Natural killer cell (primary cell): ENCODE data around the gene MRPL27. TPM values are rescaled to one million over a fixed set of nuclear protein-coding genes. Genes with fewer than 3 reads are reported as not detected.

ENCODE experiments used
- ATAC-seq, 3 donors: fragments of 150-1000 bp in 2 of 3; fragments of 200-7000 bp in 1 of 3; cut with Tn5 transposase; 1 replicate in 1 of 3; 2 replicates in 2 of 3; pipeline ENCODE4 v1.10.0; 2021; ENCODE audit warnings: mild to moderate bottlenecking in 2 of 3, moderate library complexity in 2 of 3
- DNase-seq, 2 donors: peaks; one replicate each; pipeline versions ENCODE4 v3.0.0 to v3.0.0-alpha.2; 2013 to 2021; ENCODE audit warnings: mixed read lengths in 1 of 2
- H3K27ac ChIP-seq: one replicate; pipeline ENCODE4 v1.5.1; 2013; ENCODE audit warnings: mild to moderate bottlenecking, low read length
- H3K27me3 ChIP-seq: one replicate; pipeline ENCODE4 v1.6.1; 2013; ENCODE audit warnings: low read length; ENCODE audit not compliant: control insufficient read depth, insufficient read depth
- H3K36me3 ChIP-seq: one replicate; pipeline ENCODE4 v1.6.1; 2013; ENCODE audit warnings: low read length; ENCODE audit not compliant: control insufficient read depth, insufficient read depth
- H3K4me1 ChIP-seq: one replicate; pipeline ENCODE4 v1.6.1; 2013; ENCODE audit warnings: low read length; ENCODE audit not compliant: control insufficient read depth, insufficient read depth
- H3K4me3 ChIP-seq: one replicate; pipeline ENCODE4 v1.5.1; 2013; ENCODE audit warnings: low read length
- H3K9me3 ChIP-seq: one replicate; pipeline ENCODE4 v1.6.1; 2013; ENCODE audit warnings: low read length; ENCODE audit not compliant: control insufficient read depth, insufficient read depth
- H3K27ac Mint-ChIP-seq, 2 donors: one replicate each; pipeline ENCODE4 v1.8.0; 2022; ENCODE audit warnings: mild to moderate bottlenecking in 2 of 2, mixed read lengths in 2 of 2, moderate library complexity in 1 of 2
- H3K27me3 Mint-ChIP-seq, 2 donors: one replicate each; pipeline ENCODE4 v1.8.0; 2022; ENCODE audit warnings: low read depth in 2 of 2, mixed read lengths in 2 of 2
- H3K36me3 Mint-ChIP-seq: one replicate; pipeline ENCODE4 v1.8.0; 2022; ENCODE audit warnings: mixed read lengths
- H3K4me1 Mint-ChIP-seq, 2 donors: one replicate each; pipeline ENCODE4 v1.8.0; 2022; ENCODE audit warnings: mixed read lengths in 2 of 2
- H3K4me3 Mint-ChIP-seq: one replicate; pipeline ENCODE4 v1.8.0; 2022; ENCODE audit warnings: mild to moderate bottlenecking, moderate library complexity, mixed read lengths
- H3K9me3 Mint-ChIP-seq, 2 donors: one replicate each; pipeline ENCODE4 v1.8.0; 2022; ENCODE audit warnings: mixed read lengths in 2 of 2
- WGBS: methylation state at CpG from one replicate; pipeline ENCODE4 v1.1.7; 2013; ENCODE audit warnings: missing lambda C conversion rate; ENCODE audit not compliant: insufficient coverage; 5-methylcytosine and 5-hydroxymethylcytosine counted together
- intact Hi-C: fragments of 100-400 bp; cut with micrococcal nuclease; formaldehyde crosslinking; loops from one replicate; pipeline ENCODE4 v1.14.2; 2022
- total RNA-seq, 4 donors: library from RNA; stranded (reverse); fragments of 120-200 nt in 1 of 4; gene quantifications; one replicate each; pipeline versions ENCODE4 v1.2.3 to v1.2.4, GENCODE V29; 2013 to 2022
- TF ChIP-seq, protein P1 (sequence below): fragments of 200-600 bp; IDR thresholded peaks from one replicate; pipeline ENCODE4 v1.8.0; 2022; ENCODE audit warnings: antibody characterized with exemption

MRPL27 gene
- total RNA-seq, 3 donors from 2014 or later (not counting 1 experiment from before 2014, with no cell fraction given): 16.4 to 36.6 (median 31.3) TPM

DNA sequence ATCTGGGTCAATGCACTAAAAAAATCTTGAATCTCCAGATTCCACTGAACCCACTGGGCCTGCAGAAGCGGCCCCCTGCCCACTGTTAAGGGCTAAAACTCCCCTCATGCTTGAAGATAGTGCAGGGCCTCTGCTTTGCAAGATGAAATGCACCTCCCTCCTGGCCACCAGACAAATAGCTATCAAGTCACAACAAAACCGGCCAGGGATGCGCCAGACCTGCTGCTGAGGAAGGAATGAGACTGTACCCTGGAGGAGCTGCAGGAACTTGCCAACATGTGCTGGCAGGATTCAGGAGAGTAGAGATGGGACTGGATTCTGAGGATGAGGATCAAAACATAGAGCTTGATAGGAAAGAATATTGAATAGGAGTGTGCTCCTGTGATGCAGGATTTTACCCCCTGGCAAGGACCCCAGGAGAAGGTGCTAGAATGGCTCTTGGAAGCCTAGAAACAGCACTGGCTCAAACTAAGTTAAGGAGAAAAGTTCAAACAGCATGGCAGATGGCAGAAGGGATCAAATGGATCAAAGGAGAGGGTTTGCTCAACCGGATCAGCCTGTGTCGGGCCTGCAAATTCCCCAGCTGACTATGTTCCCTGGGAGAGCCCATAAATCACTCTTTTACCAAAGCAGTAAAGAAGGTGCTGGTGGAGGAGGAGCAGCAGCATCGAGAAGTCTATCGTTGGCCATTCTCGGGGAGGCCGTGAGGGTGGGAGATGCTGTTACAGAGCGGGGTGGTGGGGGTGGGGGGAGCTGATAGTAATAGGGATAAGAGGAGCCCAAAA, 54.3 kb downstream of the MRPL27 start:
- H3K4me3 Mint-ChIP-seq: no peak overlapping the region
- TF ChIP-seq, protein P1, sequence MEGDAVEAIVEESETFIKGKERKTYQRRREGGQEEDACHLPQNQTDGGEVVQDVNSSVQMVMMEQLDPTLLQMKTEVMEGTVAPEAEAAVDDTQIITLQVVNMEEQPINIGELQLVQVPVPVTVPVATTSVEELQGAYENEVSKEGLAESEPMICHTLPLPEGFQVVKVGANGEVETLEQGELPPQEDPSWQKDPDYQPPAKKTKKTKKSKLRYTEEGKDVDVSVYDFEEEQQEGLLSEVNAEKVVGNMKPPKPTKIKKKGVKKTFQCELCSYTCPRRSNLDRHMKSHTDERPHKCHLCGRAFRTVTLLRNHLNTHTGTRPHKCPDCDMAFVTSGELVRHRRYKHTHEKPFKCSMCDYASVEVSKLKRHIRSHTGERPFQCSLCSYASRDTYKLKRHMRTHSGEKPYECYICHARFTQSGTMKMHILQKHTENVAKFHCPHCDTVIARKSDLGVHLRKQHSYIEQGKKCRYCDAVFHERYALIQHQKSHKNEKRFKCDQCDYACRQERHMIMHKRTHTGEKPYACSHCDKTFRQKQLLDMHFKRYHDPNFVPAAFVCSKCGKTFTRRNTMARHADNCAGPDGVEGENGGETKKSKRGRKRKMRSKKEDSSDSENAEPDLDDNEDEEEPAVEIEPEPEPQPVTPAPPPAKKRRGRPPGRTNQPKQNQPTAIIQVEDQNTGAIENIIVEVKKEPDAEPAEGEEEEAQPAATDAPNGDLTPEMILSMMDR: no peak
- 91% methylated on average over 10 of the region's 10 CpGs for WGBS
- no peaks in the 10 kb centered on the region for H3K9me3 ChIP-seq
- H3K4me1 Mint-ChIP-seq: no peaks in the 10 kb centered on the region
- no peak for ATAC-seq
- no peaks in the 10 kb centered on the region for H3K9me3 Mint-ChIP-seq
- no peaks in the 10 kb centered on the region for H3K36me3 Mint-ChIP-seq
- intact Hi-C loops: loop anchor here (10.0 kb wide), 1 partner anchor 64 kb away; no protein-coding TSS in a partner anchor
- peaks cover under 1 to 3% of the 10 kb centered on the region in 2 donors for H3K27me3 Mint-ChIP-seq
- no peaks in the 10 kb centered on the region for H3K4me1 ChIP-seq
- no peak overlapping the region for H3K4me3 ChIP-seq
- H3K27me3 ChIP-seq: no peaks in the 10 kb centered on the region
- H3K27ac Mint-ChIP-seq: no peak overlapping the region
- DNase-seq: no peak
- H3K27ac ChIP-seq: no peak overlapping the region
- H3K36me3 ChIP-seq: no peaks in the 10 kb centered on the region

Other genes starting within 250 kb of the MRPL27 start
- gene SAMD14, start 243.0 kb downstream of the MRPL27 start, total RNA-seq: 1 to 10 TPM; 1.1 to 2.1 (median 1.5) TPM
- gene PPP1R9B, start 222.5 kb downstream of the MRPL27 start, total RNA-seq: 100 to 1,000 TPM; 124 to 162 (median 135) TPM
- gene SGCA, start 207.2 kb downstream of the MRPL27 start, total RNA-seq: not detected
- 1 to 10 TPM; 2.3 to 7.5 (median 2.6) TPM for gene COL1A1, start 171.6 kb downstream of the MRPL27 start, total RNA-seq
- gene TMEM92, start 98.7 kb downstream of the MRPL27 start, total RNA-seq: not detected
- 10 to 100 TPM; 16.3 to 25.4 (median 18.6) TPM for gene XYLT2, start 27.1 kb downstream of the MRPL27 start, total RNA-seq
- 1 to 10 TPM; 2.4 to 3.2 (median 2.9) TPM for gene EME1, start within 50 bp of the MRPL27 start, total RNA-seq
- gene LRRC59, start 24.3 kb upstream of the MRPL27 start, total RNA-seq: 10 to 100 TPM; 55.6 to 62.7 (median 56.0) TPM
- gene ACSF2, start 53.0 kb upstream of the MRPL27 start, total RNA-seq: 10 to 100 TPM; 24.2 to 40.6 (median 25.8) TPM
- gene CHAD, start 95.7 kb upstream of the MRPL27 start, total RNA-seq: under 1 TPM in 1 of 3 donors, not detected in 2; 0.60 TPM
- 10 to 100 TPM; 49.0 to 71.3 (median 56.5) TPM for gene RSAD1, start 105.7 kb upstream of the MRPL27 start, total RNA-seq
- gene MYCBPAP, start 135.3 kb upstream of the MRPL27 start, total RNA-seq: 1 to 10 TPM in 1 of 3 donors, under 1 TPM in 2; 0.26 to 4.9 (median 0.70) TPM
- gene EPN3, start 159.6 kb upstream of the MRPL27 start, total RNA-seq: not detected
- 10 to 100 TPM; 30.7 to 45.5 (median 32.5) TPM for gene SPATA20, start 174.0 kb upstream of the MRPL27 start, total RNA-seq
- not detected for gene CACNA1G, start 187.5 kb upstream of the MRPL27 start, total RNA-seq